ENCODE results near the gene DYNC1I1.

Gene DYNC1I1

GRCh38 chr7:96013836-96014235, 241.5 kb downstream of the DYNC1I1 start:
- CTCF ChIA-PET, result no interaction called here
- TF ChIP-seq, protein P1, sequence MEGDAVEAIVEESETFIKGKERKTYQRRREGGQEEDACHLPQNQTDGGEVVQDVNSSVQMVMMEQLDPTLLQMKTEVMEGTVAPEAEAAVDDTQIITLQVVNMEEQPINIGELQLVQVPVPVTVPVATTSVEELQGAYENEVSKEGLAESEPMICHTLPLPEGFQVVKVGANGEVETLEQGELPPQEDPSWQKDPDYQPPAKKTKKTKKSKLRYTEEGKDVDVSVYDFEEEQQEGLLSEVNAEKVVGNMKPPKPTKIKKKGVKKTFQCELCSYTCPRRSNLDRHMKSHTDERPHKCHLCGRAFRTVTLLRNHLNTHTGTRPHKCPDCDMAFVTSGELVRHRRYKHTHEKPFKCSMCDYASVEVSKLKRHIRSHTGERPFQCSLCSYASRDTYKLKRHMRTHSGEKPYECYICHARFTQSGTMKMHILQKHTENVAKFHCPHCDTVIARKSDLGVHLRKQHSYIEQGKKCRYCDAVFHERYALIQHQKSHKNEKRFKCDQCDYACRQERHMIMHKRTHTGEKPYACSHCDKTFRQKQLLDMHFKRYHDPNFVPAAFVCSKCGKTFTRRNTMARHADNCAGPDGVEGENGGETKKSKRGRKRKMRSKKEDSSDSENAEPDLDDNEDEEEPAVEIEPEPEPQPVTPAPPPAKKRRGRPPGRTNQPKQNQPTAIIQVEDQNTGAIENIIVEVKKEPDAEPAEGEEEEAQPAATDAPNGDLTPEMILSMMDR (IDR thresholded peaks at IDR 0.05; ENCODE audit: control extremely low read depth, extremely low read depth, low read depth, missing control alignments), result no peak
- POLR2A ChIA-PET, result no interaction called here
- no peak for DNase-seq (ENCODE audit: extremely low spot score)

GRCh38 chr7:96014617-96015016, 242.3 kb downstream of the DYNC1I1 start:
- DNase-seq (ENCODE audit: extremely low spot score), result no peak
- CTCF ChIA-PET, result no interaction called here
- TF ChIP-seq, protein P1 (IDR thresholded peaks at IDR 0.05; ENCODE audit: control extremely low read depth, extremely low read depth, low read depth, missing control alignments), result no peak
- POLR2A ChIA-PET, result no interaction called here

GRCh38 chr7:96016056-96016586, 243.8 kb downstream of the DYNC1I1 start:
- TF ChIP-seq, protein P1 (IDR thresholded peaks at IDR 0.05; ENCODE audit: control extremely low read depth, extremely low read depth, low read depth, missing control alignments), result no peak
- POLR2A ChIA-PET, result no interaction called here
- CTCF ChIA-PET, result no interaction called here

GRCh38 chr7:96016735-96017134, 244.4 kb downstream of the DYNC1I1 start:
- CTCF ChIA-PET, result no interaction called here
- POLR2A ChIA-PET, result no interaction called here
- DNase-seq (ENCODE audit: extremely low spot score), result no peak
- TF ChIP-seq, protein P1 (IDR thresholded peaks at IDR 0.05; ENCODE audit: control extremely low read depth, extremely low read depth, low read depth, missing control alignments), result no peak

More at GRCh38 chr7:96016056-96016586, 243.8 kb downstream of the DYNC1I1 start:
- no peak for DNase-seq (ENCODE audit: extremely low spot score)

- TF ChIP-seq, protein P1 (IDR thresholded peaks at IDR 0.05; ENCODE audit: control extremely low read depth, extremely low read depth, low read depth, missing control alignments), result no peak
- POLR2A ChIA-PET, result no interaction called here
- no peak for DNase-seq (ENCODE audit: extremely low spot score)
- CTCF ChIA-PET, result interaction anchor here (1.0 kb wide), 1 partner anchor 9 kb away, joined by 3 read pairs; no protein-coding TSS in a partner anchor
Observed at GRCh38 chr7:96017877-96018276, 245.5 kb downstream of the DYNC1I1 start.

GRCh38 chr7:96021568-96021967, 249.2 kb downstream of the DYNC1I1 start:
- ChIA-PET POLR2A (no interaction called here), CTCF (no interaction called here)
- no peak for DNase-seq (ENCODE audit: extremely low spot score)
- TF ChIP-seq, protein P1 (IDR thresholded peaks at IDR 0.05; ENCODE audit: control extremely low read depth, extremely low read depth, low read depth, missing control alignments), result no peak

All from GM10248 (cell line).